Stimulated activated CD4-positive, alpha-beta T cell treated with anti-CD3 and anti-CD28 coated beads, Interleukin-15, amount 100 ng/mL, for 1 hour (primary cell): ENCODE data around the gene TARS2.

ENCODE experiments used
- DNase-seq, 2 donors: peaks; one replicate each; pipeline ENCODE4 v3.0.0-alpha.2; 2020; ENCODE audit warnings: low read depth in 1 of 2, low spot score in 1 of 2

TARS2 gene

GRCh38 chr1:150537732-150538684 is 50.8 kb downstream of the TARS2 start:
- DNase-seq, result no peak

DNA sequence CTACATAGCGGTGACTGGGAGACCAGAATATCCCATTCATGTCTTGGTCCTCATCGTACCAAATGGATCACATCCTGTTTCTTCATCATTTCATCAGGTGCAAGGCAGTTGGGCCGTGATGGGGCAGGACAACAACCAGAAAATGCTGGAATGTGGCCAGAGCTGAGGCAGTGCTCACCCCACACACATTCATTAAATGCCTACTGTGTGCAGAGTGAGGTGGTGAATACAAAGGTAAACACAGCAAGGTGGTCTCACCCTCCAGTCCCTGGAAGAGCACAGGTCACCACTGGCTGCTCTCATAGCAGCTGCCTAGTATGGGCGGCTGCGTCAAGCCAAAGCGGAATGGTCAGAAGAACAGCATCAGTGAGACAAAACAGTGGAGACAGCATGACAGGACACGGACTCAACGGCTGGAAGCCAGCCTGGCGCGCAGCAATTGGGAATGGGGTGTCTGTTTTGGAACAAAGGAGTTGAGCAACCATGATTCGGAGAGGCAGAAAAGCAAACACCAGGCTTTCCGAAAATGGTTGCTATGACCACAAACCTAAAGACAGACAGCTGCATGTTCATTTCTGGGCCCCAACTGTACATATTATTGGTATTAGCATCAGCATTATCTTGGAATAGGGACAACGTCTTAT is 56.4 kb downstream of the TARS2 start:
- DNase-seq, result no peak

GRCh38 chr1:150544204-150544603 is 57.0 kb downstream of the TARS2 start:
- no peak for DNase-seq

DNA sequence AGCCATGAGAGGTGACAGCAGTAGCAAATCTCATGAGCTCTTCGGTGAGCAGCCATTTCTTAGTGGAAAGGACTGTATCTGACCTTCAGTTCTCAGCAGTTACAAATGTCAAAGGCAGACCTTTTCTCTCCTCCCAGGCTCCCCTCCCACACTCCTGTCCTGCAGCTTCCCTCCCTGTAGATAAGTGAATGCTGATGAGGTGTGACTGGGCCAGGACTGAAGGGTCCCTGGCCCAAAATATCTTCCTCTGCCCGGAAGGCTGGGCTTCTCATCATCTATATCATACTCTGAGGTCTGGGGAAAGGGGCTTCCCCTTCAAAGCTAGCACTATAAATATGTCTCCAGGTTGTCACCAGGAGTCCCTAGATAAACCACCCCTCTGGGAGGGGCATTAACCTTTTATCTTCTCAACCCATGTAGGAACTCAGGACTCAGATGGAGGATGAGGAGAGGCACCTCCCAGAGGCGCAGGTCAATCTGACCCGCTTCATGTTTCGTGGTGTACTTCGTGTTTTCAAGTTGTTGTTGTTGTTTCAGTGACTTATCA is 58.3 kb downstream of the TARS2 start:
- DNase-seq, result no peak

DNA sequence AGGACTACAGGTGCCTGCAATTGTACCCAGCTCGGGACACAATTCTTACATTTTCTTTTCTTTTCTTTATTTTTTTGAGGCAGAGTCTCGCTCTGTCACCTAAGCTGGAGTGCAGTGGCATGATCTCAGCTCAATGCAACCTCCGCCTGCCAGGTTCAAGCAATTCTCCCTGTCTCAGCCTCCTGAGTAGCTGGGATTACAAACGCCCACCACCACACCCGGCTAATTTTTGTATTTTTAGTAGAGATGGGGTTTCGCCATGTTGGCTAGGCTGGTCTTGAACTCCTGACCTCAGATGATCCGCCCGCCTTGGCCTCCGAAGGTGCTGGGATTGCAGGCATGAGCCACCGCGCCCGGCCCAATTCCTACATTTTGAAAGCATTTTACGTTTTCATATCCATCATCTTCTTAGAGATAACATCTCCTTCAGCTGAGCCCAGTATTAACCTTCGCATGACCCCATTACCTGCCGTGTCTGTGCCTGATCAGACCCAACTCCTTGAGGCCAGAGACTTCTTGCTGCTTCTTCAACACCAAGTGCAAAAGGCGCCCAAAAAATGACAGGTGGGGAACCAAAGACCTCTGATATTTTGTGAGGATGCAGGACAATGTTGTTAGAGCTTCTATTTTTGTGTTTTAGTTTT is 59.2 kb downstream of the TARS2 start:
- no peak for DNase-seq

DNA sequence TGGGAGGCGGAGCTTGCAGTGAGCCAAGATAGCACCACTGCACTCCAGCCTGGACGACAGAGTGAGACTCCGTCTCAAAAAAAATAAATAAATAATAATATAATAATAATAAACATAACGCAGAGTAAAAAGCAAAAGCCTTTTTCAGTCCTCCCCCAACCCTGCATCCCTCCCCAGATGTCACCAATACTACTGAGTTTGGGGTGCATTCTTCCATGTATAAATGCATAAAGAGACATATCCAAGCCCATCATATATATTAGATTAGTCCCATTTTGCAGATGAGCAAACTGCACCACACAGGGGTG is 61.1 kb downstream of the TARS2 start:
- no peak for DNase-seq

- no peak for DNase-seq
Observed at GRCh38 chr1:150548632-150549495, 61.6 kb downstream of the TARS2 start, which contains the start of gene ADAMTSL4. ADAMTSL4 (plus strand) TSS chr1:150549408; CDS start chr1:150552289, 2,881 bp downstream.

- no peak for DNase-seq
Observed at GRCh38 chr1:150549496-150550221, 62.4 kb downstream of the TARS2 start.

GRCh38 chr1:150550222-150551050 is 63.2 kb downstream of the TARS2 start:
- DNase-seq, result no peak

- DNase-seq, result no peak
Observed at GRCh38 chr1:150551051-150551783, 64.0 kb downstream of the TARS2 start.

- no peak for DNase-seq
Observed at GRCh38 chr1:150551784-150552127, 64.5 kb downstream of the TARS2 start.

DNA sequence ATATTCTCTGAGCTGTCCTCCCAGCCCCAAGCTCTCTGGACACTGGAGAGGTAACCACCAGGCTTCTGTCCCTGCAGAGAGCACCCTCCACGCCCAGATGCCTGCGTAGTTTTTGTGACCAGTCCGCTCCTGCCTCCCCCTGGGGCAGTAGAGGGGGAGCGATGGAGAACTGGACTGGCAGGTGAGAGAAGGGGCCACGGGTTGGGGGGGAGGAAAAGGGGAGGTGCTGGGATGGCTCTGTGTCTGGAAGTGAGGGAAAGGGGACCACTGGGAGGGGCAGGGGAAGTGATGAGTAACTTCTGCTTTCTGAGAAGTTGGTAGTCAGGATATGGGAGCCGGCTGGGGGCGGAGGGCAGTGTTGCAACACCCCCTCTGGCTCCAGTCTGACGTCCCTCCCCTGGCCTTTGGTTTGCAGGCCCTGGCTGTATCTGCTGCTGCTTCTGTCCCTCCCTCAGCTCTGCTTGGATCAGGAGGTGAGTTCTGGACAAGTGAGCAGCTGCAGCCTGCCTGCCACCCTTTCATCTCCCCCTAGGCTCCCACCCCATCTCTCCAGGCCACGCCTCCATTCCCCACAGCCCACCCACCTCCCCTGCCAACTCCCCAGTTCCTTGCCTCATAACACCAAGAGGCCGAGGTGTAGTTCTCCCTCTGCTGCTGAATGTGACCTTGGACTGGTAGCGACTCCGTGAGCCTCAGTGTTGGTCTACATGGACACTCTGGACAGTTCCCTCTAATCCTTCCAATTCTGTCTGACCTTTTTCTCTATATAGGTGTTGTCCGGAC is 65.1 kb downstream of the TARS2 start:
- DNase-seq, result no peak

DNA sequence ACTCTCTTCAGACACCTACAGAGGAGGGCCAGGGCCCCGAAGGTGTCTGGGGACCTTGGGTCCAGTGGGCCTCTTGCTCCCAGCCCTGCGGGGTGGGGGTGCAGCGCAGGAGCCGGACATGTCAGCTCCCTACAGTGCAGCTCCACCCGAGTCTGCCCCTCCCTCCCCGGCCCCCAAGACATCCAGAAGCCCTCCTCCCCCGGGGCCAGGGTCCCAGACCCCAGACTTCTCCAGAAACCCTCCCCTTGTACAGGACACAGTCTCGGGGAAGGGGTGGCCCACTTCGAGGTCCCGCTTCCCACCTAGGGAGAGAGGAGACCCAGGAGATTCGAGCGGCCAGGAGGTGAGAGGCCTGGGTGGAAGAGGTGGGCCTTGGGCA is 65.7 kb downstream of the TARS2 start:
- DNase-seq, result no peak

DNA sequence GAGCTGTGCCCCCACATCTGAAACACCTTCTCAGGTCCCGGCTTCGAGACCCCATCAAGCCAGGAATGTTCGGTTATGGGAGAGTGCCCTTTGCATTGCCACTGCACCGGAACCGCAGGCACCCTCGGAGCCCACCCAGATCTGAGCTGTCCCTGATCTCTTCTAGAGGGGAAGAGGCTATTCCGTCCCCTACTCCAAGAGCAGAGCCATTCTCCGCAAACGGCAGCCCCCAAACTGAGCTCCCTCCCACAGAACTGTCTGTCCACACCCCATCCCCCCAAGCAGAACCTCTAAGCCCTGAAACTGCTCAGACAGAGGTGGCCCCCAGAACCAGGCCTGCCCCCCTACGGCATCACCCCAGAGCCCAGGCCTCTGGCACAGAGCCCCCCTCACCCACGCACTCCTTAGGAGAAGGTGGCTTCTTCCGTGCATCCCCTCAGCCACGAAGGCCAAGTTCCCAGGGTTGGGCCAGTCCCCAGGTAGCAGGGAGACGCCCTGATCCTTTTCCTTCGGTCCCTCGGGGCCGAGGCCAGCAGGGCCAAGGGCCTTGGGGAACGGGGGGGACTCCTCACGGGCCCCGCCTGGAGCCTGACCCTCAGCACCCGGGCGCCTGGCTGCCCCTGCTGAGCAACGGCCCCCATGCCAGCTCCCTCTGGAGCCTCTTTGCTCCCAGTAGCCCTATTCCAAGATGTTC is 66.3 kb downstream of the TARS2 start:
- DNase-seq, result no peak

DNA sequence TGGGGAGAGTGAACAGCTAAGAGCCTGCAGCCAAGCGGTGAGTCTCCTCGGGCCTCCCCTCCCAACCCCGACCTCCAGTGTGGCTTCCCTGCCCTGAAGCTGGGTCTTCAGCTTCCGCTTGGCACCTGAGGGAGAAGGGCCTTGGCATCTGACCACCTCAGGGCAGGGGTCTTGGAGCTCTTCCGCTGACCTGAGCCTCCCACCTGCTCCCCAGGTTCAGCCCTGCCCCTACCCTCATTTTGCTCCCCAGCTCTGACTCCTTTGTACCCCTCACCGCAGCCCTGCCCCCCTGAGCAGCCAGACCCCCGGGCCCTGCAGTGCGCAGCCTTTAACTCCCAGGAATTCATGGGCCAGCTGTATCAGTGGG is 66.8 kb downstream of the TARS2 start:
- no peak for DNase-seq

GRCh38 chr1:150555198-150555970 is 68.2 kb downstream of the TARS2 start:
- DNase-seq, result no peak
